Measurements from ENCODE around the gene DBN1.

Gene DBN1

GRCh38 chr5:177445917-177446199, 27.6 kb downstream of the DBN1 start:
- DNase-seq, result no peak

GRCh38 chr5:177445052-177445916, 28.1 kb downstream of the DBN1 start:
- no peak for DNase-seq

DNA sequence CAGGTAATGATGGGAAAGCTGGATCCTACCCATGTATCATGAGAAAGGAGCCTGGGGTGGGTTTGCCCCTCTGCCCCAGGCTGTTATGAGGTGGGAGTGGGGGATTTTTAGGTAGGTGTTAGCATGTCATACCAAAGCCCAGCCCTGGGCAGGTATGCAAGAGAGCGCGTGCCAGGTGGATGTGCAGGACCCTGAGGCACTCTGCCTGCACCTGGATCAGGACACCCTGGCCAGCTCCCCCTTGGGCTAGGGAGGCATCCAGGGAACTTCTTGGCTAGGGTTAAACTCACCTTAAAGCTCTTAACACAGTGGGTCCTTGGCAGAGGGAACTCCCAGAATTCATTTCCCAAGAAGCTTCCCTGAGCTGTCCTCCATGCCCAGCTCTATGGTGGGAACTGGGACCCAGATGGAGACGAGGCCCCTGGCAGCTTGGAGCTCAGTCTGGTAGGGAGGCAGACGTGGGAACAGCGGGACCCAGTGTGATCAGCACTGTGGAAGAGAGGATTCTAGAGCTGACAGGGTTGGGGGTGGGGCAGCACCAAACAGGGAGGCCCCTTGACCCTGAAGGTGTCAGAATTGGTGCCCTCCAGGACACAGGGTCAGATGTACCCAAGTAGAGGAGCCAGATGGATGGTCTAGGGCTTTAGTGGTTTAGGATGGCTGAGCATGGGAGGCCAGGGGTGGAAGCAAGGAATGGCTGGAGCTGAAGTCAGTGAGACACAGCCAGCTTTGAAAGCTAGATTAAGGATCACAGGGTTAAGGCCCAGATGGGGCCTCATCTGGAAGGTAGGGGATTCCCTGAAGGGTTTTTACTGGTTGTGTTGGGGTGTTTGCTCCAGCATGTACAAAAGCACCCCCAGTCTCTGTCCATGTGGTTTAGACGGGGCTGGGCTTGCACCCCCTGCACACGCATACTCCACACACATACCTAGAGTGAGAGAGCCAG, 29.1 kb downstream of the DBN1 start:
- DNase-seq, result no peak

- DNase-seq, result no peak
Observed at GRCh38 chr5:177443144-177443983, 30.1 kb downstream of the DBN1 start.

- no peak for DNase-seq
Observed at GRCh38 chr5:177442066-177442826, 31.2 kb downstream of the DBN1 start.

- no peak for DNase-seq
Observed at GRCh38 chr5:177440990-177441780, 32.2 kb downstream of the DBN1 start.

DNA sequence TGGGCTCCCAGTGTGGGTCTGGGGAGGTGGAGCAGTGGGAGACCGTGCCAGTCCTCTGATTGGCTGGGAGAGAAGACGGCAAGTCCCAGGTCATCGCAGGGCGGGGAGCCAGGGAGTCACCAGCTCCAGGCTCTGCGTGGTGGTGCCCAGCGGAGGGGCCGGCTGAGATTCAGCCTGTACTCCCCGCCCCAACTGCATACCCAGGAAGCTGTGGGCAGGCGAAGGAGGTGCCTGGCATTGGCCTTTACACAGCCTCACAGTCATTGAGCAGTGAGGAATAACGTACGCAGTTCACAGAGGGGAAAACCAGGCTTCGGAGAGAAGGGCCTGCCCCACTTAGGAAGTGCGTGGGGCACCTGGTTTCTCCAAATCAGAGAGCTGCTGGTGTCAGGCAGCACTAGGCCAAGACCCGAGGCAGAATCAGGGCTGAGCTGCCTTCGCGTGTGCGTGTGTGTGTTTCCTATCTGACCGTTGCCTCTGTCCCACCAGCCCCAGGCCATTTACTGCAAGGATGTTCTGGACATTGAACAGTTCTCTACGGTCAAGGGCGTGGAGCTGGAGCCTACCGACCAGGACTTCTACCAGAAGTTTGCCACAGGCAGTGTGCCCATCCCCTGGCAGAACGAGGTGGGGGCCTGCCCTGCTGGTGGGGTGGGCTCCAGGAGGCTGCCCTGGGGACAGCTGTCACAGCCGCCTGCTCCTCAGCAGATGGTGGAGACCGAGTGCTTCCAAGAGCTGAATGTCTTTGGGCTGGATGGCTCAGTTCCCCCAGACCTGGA, 33.0 kb downstream of the DBN1 start:
- DNase-seq, result no peak

DNA sequence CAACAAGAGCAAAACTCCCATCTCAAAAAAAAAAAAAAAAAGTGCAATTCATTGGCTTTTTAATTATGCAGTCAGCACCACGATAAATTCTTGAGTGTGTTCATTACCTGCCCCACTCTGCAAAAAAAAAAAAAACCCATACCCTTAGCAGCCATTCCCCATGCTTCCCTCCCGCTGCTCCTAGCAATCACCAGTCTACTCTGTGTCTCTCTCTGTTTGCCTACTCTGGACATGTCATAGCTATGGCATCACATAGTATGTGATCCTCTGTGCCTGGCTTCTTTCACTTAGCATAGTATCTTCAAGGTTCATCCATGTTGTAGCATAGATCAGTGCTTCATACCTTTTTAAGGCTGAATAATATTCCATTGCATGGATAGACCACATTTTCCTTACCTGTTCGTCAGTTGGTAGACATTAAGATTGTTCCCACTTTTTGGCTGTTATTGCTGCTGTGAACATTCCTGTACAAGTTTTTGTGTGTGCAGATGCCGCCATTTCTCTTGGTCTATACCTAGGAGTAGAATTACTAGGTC, 33.8 kb downstream of the DBN1 start:
- DNase-seq, result no peak

DNA sequence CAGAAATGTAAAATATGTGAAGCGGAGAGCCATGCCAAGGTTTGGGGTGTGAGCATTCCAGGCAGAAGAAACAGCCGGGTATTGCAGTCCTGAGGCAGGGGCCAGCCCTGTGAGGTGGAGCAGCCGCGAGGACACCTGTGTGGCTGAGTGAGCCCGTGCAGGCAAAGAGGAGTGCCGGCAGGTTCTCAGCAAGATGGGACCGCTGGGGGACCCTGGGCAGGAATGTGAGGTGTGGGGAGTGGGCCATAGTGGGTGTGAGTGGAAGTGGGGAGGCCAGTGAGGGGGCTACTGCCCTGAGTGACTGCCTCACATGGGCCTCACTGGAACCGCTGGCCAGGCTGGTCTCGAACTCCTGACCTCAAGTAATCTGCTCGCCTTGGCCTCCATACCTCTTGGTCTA, 35.0 kb downstream of the DBN1 start:
- no peak for DNase-seq

DNA sequence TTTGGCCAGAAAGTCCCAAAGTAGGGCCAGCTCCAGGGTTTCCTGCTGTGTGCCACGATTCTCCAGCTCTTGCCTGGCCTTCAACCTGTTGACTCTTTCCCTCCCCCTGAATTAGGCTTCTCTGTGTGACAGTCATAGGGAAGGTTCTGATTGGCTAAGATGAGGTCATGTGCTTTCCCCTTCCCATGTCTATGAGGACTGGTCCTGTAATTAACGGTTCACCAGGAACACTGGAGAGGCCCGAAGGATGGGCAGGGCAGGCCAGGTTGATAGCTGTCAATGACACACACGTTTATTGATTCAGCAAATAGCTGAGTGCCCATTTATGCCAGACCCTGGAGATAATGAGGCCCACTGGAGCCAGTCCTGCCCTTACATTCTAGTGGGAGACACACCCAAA, 35.8 kb downstream of the DBN1 start:
- DNase-seq, result no peak

DNA sequence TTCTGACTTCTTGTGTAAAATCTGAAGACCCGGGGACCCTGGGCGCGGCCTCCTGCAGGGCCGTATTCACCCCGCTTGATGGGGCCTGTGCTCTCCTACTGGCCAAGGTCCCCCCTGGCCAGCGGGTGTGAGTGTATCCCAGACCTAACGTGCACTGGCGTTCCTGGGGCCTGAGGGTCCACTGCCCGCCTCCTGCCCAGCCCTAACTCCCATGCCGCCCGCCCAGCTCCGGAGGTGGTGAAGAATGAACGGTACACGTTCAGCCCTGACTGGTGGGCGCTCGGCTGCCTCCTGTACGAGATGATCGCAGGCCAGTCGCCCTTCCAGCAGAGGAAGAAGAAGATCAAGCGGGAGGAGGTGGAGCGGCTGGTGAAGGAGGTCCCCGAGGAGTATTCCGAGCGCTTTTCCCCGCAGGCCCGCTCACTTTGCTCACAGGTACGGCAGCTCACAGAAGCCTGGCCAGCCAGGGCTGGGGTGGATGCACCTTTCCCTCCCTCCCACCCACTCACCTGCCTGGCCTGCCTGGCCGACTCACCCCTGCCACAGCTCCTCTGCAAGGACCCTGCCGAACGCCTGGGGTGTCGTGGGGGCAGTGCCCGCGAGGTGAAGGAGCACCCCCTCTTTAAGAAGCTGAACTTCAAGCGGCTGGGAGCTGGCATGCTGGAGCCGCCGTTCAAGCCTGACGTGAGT, 37.4 kb downstream of the DBN1 start:
- no peak for DNase-seq

DNA sequence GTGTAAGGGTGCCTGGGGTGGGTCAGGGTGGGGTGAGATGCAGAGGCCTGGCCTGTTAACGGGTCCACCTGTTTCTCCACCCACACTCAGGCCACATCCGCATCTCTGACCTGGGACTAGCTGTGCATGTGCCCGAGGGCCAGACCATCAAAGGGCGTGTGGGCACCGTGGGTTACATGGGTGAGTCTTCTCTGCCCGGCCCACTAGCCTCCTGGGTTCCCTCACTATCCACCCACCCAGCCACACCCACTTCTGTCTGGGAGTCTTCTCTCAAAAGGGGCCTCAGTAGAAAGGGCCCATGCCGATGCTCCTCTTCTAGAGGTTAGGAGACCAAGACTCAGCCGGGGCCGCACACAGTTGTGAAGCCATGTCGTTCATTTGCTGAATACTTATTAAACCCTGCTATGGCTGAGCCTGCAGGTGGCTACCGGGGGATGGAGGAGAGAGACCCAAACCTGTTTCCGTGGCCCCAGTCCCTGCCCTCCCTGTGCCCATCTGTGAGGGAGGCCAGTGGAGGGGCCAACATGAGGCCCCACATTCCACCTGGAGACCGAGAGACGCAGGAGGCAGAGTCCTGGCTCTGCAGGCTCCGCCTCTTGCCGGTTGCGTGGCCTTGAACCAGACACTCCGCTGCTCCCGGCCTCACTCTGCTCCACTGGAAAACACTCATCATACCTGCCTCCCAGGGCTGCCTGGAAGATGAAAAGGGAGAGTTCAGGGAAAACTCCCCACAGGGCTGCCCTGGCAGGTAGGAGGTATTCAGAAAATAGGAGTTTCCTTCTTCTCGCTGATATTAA, 38.3 kb downstream of the DBN1 start:
- no peak for DNase-seq

- no peak for DNase-seq
Observed at GRCh38 chr5:177434437-177434836, 39.0 kb downstream of the DBN1 start.

GRCh38 chr5:177433658-177434217, 39.7 kb downstream of the DBN1 start:
- DNase-seq, result no peak

- no peak for DNase-seq
Observed at GRCh38 chr5:177432839-177433657, 40.4 kb downstream of the DBN1 start.

Data from anterior cingulate cortex (tissue), 58 donors.